GM12873 (cell line): Measurements from ENCODE around the gene PIP5K1C.

ENCODE experiments used
- TF ChIP-seq, protein P1 (sequence below): IDR thresholded peaks from 2 replicates; pipeline ENCODE4 v1.5.1; 2012; ENCODE audit warnings: low read depth, mild to moderate bottlenecking, moderate library complexity, low read length, control low read depth; ENCODE audit not compliant: insufficient read depth; ENCODE audit errors: missing control alignments

Gene PIP5K1C

DNA sequence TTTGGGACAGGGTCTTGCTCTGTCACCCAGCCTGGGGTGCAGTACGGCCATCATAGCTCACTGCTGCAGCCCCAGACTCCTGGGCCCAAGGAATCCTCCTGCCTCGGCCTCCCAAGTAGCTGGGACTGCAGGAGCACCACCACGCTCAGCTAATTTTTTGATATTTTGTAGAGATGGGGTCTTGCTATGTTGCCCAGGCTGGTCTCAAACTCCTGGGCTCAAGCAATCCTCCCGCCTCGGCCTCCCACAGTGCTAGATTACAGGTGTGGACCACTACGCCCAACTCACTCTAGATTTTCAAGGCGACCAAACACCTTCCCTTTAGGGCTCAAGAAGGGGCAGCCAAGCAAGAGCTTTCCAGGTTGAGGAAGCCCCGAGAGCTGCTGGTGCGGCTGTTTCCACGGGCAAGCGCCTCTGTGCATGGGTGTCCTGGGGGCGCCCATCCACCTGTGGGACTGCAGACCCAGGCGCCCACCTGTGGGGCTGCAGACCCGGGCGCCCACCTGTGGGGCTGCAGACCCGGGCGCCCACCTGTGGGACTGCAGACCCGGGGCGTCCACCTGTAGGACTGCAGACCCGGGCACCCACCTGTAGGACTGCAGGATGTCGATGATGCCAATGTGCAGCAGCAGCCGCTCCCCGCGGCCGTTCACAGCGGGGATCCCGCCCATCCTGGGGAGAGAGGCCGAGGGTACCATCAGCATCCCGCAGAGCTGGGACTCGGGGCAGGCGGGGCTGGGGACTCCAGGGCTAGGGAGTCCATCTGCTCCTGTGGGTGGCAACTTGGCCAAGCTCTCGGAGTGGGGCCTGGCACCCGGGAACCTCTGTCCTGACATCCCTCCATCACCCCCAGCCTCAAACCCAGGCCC, 52.0 kb downstream of the PIP5K1C start:
- TF ChIP-seq, protein P1, sequence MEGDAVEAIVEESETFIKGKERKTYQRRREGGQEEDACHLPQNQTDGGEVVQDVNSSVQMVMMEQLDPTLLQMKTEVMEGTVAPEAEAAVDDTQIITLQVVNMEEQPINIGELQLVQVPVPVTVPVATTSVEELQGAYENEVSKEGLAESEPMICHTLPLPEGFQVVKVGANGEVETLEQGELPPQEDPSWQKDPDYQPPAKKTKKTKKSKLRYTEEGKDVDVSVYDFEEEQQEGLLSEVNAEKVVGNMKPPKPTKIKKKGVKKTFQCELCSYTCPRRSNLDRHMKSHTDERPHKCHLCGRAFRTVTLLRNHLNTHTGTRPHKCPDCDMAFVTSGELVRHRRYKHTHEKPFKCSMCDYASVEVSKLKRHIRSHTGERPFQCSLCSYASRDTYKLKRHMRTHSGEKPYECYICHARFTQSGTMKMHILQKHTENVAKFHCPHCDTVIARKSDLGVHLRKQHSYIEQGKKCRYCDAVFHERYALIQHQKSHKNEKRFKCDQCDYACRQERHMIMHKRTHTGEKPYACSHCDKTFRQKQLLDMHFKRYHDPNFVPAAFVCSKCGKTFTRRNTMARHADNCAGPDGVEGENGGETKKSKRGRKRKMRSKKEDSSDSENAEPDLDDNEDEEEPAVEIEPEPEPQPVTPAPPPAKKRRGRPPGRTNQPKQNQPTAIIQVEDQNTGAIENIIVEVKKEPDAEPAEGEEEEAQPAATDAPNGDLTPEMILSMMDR = no peak

DNA sequence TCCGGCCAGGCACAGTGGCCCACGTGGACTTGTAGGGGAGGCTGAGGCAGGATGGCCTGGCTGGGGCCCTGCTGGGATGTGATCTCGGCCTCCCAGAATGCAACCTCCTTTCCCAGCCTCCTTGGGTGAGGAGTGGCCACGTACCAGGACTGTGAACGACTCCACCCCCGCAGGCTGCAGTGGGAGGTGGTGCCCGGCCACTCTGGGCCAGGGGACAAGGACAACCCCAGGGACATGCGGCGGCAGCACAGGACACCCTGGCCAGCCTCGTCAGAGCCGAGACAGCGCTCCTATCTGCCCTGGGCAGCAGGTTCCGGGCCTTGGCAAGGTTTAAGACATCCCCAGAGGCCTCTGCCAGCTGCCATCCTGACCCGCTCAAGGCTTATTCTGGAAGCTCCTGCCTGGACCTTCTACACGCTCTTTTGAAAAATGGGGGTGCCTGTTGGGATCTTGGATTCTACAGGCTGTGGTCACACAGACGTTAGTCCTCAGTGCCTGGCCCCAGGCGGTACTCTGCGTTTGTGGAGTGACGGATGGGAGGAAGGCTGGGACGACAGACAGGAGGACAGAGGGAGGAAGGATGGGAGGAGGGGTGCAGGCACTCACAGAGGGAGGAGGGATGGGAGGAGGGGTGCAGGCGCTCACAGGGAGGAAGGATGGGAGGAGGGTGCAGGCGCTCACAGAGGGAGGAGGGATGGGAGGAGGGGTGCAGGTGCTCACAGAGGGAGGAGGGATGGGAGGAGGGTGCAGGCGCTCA, 53.8 kb downstream of the PIP5K1C start:
- TF ChIP-seq, protein P1 = no peak

DNA sequence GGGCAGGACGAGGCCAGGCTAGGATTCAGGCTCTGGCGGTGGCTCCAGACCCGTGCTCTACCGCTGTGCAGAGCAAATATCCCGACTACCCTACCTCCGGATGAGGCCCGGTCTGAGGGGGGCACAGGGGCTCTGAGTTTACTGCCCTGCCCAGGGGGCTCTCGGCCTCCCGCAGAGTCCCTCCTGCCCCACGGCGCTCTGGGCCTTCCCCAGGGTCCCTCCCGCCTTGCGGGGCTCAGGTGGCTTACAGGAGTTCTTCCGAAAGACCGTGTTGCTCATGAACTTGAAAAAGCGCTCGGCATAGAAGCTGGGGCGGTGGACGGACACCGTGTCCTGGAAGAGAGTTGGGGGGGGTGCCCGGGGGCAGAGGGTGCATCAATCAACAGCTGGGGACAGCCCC, 54.5 kb downstream of the PIP5K1C start:
- TF ChIP-seq, protein P1 = no peak

DNA sequence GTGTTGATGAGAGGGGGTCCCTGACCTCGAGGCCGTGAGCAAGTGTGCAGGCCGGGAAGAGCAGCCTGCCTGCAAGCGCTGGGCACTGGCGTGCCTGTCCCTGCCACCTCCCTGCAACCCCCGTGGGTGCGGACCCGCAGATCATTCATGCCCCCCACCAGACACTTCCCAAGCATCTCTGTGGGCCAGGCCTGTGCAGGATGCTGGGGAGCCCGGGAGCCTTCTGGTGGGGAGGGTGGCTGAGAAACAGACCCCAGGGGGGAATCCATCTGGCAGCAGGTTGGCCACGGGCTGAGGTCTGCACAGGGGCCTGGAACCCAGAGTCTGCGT, 55.2 kb downstream of the PIP5K1C start:
- TF ChIP-seq, protein P1 = no peak

DNA sequence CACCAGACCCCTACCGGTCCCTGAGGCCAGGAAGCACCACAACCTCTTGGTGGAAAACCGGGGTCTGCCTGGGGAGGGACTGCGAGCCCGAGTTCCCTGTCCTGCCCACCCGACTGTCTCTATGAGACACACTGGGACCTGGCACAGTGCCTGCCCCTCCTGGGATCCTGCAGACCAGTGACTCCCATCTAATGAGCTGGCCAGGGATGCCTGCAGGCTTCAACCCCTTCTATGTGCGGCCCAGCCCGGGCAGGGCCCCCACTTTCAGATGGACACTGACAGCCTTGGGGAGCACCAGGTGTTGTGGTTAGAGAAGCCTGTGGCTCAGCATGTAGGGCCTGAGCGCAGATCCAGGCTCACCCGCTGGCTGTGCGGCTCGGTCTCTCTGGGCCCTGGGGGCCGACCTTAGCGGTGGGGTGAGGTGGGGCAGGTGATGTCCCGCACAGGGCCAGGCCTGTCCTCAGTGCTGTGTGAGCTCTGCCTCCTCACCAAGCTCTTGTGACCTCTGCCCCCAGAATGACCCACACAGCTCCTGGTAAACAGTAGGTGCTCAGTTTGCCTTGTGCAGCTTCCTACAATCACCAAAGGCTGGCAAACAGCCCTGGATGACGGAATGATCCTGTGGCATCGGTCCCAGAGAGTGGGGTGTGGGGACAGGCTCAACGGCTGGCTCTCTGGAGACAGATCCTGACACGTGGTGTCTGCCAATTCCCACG, 55.8 kb downstream of the PIP5K1C start:
- TF ChIP-seq, protein P1 = no peak

DNA sequence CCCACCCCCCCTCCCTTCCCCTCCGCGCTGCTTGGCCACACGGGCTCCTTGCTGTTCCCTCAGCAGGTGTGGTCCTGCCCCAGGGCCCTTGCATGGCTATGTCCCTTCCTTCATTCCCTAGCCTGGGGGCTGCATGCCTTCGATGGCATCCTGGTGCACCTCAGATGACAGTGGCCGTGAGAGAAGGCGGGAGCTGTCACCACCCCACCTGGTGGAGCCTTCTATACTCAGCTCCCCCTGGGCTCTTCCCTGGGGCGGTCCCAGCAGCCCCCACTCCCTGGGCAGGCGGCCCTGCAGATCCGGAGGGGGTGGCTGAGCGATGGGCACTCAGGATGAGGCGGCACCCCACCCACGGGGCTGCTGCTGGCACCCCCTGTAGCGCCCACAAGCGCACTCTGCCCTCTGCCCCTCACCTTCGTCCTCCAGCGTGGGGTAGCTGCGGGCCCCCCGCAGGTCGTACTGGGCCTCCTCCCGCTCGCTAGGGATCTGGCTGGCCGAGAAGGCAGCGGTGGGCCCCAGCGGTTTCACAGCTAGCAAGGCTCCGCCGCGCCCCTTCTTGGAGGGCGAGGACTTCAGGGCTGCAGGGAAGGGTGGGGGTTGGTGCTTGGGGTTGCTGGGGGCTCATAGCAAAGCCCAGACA, 56.5 kb downstream of the PIP5K1C start:
- TF ChIP-seq, protein P1 = no peak
